ENCODE measurements around the gene PCDHGA1.

PCDHGA1 gene

DNA sequence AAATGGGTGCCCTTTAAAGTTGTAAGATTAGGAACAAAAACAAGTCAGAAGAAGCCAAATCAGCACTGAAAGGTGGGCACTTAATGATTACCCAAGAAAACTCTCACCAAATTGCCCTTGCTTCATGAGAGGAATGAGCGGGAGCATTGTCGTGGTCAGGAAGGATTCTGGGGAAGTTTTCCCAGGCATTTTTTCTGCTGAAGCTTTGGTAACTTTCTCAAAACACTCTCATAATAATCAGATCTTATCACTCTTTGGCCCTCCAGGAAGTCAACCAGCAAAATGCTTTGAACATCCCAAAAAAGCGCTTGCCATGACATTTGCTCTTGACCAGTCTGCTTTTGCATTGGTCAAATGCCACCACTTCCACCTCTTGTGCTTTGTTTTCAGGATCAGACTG lies 135.0 kb downstream of the PCDHGA1 start:
- DNase-seq, result no peak

DNA sequence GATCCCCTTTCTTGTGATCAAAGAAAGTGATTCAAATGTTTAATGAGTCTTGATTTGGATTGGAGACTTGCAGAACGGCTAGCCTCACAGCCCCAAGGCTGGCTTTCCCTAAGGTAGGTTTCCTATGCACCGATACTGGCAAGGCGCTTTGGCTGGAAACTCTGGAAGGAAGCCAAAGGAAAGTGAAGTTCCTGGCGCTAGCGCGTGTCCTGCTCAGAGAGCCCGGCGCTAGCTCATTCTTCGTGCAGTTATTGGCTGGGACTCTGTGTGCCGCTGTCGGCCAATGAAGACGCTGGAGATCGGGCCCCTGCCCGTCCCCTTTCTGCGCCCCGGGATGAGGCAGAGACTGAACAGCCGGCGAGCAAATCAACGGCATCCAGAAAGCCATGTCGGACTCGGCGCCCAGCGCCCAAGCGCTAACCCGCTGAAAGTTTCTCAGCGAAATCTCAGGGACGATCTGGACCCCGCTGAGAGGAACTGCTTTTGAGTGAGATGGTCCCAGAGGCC lies 145.4 kb downstream of the PCDHGA1 start, which contains the start of gene PCDHGC3:
PCDHGC3 (plus strand) TSS at position 342 of the 507 bp plus-strand sequence; CDS start at position 493, 151 bp downstream.
- peak; percentile 84 for DNase-seq

DNA sequence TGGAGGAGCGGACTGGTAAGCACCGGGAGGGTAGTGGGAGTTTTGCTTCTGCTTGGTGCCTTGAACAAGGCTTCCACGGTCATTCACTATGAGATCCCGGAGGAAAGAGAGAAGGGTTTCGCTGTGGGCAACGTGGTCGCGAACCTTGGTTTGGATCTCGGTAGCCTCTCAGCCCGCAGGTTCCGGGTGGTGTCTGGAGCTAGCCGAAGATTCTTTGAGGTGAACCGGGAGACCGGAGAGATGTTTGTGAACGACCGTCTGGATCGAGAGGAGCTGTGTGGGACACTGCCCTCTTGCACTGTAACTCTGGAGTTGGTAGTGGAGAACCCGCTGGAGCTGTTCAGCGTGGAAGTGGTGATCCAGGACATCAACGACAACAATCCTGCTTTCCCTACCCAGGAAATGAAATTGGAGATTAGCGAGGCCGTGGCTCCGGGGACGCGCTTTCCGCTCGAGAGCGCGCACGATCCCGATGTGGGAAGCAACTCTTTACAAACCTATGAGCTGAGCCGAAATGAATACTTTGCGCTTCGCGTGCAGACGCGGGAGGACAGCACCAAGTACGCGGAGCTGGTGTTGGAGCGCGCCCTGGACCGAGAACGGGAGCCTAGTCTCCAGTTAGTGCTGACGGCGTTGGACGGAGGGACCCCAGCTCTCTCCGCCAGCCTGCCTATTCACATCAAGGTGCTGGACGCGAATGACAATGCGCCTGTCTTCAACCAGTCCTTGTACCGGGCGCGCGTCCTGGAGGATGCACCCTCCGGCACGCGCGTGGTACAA lies 146.0 kb downstream of the PCDHGA1 start:
- DNase-seq, result no peak

DNA sequence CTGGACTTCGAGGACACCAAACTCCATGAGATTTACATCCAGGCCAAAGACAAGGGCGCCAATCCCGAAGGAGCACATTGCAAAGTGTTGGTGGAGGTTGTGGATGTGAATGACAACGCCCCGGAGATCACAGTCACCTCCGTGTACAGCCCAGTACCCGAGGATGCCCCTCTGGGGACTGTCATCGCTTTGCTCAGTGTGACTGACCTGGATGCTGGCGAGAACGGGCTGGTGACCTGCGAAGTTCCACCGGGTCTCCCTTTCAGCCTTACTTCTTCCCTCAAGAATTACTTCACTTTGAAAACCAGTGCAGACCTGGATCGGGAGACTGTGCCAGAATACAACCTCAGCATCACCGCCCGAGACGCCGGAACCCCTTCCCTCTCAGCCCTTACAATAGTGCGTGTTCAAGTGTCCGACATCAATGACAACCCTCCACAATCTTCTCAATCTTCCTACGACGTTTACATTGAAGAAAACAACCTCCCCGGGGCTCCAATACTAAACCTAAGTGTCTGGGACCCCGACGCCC lies 146.8 kb downstream of the PCDHGA1 start:
- DNase-seq, result no peak

DNA sequence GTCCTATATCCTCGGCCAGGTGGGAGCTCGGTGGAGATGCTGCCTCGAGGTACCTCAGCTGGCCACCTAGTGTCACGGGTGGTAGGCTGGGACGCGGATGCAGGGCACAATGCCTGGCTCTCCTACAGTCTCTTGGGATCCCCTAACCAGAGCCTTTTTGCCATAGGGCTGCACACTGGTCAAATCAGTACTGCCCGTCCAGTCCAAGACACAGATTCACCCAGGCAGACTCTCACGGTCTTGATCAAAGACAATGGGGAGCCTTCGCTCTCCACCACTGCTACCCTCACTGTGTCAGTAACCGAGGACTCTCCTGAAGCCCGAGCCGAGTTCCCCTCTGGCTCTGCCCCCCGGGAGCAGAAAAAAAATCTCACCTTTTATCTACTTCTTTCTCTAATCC lies 147.5 kb downstream of the PCDHGA1 start:
- DNase-seq, result no peak

DNA sequence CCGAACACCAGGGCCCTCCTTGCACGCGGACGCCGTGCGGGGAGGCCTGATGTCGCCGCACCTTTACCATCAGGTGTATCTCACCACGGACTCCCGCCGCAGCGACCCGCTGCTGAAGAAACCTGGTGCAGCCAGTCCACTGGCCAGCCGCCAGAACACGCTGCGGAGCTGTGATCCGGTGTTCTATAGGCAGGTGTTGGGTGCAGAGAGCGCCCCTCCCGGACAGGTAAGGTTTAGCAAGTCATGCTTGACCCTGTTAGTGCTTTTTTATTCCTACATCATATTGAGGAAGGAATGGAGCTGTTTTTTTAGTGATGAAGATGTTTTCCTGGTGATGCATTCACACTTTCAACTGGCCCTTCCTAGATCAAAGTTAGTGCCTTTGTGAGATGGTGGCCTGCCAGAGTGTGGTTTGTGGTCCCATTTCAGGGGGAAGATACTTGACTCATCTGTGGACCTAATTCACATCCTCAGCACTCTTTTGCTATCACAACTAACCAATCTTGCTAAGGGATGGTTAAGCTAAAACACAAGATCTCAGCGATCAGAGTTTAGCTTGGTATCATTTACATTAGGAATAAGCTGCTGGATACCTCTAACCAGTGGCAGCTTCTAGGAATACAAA lies 148.1 kb downstream of the PCDHGA1 start:
- DNase-seq, result no peak

DNA sequence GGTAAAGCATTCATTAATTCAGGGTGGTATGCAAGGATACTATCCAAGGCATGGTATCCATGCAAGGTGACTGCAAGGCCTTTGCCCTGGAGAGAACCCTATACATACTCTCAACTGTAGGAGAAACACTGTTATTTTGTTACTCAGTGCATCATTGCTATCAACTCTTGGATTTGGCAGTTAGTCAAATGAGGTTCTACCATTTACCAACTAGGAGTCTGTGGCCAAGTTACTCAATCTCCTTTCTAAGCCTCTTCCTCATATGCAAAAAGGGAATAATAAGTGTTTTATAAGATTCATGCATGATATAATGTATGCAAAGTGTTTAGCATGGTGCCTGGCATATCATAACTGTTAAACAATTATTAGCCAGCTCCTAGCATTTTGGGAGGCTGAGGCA lies 149.5 kb downstream of the PCDHGA1 start:
- DNase-seq, result no peak

DNA sequence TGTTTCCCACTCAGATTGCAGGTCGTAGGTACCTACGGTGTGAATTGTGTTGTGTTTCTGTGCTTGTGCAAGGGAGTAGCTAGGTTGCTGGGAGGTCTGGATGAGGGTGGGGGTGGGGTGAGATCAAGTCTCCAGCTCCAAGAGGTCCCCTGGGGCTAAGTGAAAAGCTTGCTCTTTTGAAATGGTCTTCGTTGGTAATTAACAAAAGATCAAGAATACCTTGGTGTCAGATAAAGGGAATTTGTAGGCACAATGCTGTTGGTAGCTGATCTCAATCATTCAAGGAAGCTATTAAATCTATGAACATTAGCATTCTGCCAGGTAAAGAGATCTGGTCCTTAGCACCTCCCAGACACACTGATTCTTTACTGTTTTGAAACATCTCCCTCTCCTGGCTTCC lies 153.6 kb downstream of the PCDHGA1 start:
- no peak for DNase-seq

DNA sequence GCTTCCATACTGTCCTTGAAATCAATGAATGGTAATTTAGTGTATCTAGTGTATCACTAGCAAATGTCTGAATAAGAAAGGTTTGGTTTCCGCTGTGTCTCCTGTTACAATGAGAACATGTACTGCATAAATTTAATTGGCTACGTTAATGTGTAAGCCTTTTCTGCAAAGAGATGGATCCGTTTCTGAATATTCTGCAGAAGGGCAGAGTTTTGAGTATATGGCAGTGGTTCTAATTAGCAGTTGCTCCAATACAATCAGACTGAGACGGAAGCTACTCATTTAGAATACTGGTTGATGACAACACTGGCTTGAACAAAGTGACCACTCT lies 154.0 kb downstream of the PCDHGA1 start:
- no peak for DNase-seq

DNA sequence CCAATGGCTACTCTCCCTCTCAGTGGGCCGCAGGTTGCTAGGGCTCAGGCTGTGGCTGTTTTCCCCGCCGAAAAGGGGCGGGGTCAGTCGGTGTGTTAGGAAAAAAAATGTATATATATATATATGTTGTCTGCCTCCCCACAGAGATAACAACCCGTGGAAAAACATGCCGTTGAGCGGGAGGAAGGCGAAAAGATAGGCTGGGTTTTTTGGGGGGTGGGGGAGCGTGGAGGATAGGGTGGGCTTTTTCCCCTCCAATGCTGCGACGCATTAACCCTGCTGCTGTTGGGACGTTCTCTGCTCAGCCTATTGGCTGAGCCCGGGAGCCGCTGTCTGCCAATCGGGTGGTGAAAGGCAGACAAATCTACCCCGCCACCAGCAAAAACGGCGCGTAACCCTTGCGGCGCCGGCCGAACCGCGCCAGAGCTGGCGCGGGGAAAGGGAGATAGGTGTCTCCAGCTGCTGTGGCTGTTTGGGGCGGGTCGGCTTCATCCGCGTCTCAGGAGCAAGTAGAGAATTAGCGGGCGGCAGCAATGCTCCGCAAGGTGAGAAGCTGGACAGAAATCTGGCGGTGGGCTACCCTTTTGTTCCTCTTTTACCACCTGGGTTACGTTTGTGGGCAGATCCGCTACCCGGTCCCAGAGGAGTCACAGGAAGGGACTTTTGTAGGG lies 154.5 kb downstream of the PCDHGA1 start, which contains the start of gene PCDHGC4:
PCDHGC4 (plus strand) TSS at position 390 of the 671 bp plus-strand sequence; CDS start at position 534, 144 bp downstream.
- DNase-seq, result no peak

DNA sequence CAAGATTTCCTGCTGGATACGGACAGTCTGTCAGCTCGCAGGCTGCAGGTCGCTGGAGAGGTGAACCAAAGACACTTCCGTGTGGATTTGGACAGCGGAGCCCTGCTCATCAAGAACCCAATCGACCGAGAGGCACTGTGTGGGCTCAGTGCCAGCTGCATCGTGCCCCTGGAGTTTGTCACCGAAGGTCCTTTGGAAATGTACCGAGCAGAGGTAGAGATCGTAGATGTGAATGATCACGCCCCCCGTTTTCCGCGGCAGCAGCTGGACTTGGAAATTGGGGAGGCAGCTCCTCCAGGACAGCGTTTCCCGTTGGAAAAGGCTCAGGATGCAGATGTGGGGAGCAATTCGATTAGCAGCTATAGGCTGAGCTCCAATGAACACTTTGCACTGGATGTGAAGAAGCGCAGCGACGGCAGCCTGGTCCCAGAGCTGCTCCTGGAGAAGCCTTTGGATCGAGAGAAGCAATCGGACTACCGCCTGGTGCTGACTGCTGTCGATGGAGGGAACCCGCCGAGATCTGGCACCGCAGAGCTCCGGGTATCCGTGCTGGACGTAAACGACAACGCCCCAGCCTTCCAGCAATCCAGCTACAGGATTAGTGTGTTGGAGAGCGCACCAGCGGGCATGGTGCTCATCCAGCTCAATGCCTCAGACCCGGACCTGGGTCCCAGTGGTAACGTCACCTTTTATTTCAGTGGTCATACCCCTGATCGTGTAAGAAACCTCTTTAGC lies 155.2 kb downstream of the PCDHGA1 start:
- no peak for DNase-seq

DNA sequence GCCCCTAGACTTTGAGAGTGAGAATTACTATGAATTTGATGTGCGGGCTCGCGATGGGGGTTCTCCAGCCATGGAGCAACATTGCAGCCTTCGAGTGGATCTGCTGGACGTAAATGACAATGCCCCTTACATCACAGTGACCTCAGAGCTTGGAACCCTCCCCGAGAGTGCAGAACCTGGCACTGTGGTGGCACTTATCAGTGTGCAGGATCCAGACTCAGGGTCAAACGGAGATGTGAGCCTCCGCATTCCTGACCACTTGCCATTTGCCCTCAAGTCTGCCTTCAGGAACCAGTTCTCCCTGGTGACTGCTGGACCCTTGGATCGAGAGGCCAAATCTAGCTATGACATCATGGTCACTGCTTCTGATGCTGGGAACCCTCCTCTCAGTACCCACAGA lies 155.8 kb downstream of the PCDHGA1 start:
- DNase-seq, result no peak

DNA sequence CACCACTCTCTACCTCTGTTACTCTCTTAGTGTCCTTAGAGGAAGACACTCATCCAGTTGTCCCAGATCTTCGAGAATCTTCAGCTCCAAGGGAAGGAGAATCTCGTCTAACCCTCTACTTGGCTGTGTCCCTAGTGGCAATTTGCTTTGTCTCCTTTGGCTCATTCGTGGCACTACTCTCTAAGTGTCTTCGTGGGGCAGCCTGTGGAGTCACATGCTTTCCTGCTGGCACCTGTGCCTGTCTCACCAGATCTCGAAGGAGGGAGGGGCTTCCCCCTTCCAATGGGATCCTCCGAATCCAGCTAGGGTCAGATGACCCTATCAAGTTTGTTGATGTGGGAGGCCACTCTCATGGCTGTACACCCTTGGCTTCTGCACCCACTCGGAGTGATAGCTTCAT lies 156.8 kb downstream of the PCDHGA1 start:
- DNase-seq, result no peak

DNA sequence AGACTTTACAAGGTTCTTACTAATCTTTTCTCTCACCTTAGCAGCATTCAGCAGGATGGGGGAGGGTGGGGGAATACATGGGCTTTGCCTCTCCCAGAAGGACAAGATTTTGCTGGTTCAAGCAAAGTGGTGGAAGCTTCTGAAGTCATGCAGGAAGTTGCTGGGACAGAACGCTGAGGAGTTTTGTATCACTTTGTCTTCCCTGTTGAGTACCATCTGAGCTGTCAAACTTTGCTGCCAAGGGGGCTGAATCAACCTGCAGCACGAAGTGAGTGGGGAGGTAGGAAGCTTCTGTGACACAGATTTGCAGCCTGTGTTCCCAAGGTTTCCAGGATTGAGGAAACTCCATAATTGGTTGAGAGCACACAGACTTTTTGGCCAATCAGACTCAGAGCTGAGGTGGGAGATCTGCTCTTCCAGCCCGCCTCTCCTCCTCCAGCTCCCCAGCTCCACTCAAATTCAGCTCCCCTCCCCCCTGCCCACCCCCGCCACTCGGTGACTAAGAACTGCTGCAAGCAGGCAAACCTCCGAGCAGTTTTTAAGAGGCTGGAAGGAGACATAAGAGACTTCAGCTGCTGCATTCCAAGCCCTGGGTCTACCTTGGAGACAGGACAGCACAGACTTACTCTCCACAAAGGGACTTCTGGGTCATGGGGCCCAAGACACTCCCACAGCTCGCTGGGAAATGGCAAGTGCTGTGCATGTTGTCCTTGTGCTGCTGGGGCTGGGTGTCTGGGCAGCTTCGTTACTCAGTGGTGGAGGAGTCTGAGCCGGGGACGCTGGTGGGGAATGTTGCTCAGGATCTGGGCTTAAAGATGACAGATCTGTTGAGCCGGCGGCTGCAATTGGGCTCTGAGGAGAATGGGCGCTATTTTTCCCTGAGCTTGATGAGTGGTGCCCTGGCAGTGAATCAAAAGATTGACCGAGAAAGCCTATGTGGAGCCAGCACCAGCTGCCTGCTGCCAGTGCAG lies 158.6 kb downstream of the PCDHGA1 start, which contains the start of gene PCDHGC5:
PCDHGC5 (plus strand) TSS at position 491 of the 971 bp plus-strand sequence; CDS start at position 651, 160 bp downstream.
- DNase-seq, result no peak

DNA sequence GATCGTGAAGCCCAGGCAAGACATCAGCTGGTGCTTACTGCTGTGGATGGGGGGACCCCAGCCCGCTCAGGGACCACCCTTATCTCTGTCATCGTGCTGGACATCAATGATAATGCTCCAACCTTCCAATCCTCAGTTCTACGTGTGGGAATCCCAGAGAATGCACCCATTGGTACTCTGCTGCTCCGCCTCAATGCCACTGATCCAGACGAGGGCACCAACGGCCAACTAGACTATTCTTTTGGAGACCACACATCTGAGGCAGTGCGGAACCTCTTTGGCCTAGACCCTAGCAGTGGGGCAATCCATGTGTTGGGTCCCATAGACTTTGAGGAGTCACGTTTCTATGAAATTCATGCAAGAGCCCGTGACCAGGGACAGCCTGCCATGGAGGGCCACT lies 159.5 kb downstream of the PCDHGA1 start:
- DNase-seq, result no peak

DNA sequence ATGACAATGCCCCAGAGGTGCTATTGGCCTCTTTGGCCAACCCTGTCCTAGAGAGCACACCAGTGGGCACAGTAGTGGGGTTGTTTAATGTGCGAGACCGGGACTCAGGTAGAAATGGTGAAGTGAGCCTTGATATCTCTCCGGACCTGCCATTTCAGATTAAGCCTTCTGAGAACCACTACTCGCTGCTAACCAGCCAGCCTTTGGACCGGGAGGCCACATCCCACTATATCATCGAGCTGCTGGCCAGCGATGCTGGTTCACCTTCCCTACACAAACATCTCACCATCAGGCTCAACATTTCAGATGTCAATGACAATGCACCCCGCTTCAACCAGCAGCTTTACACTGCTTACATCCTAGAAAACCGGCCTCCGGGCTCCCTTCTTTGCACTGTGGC lies 160.0 kb downstream of the PCDHGA1 start:
- DNase-seq, result no peak

DNA sequence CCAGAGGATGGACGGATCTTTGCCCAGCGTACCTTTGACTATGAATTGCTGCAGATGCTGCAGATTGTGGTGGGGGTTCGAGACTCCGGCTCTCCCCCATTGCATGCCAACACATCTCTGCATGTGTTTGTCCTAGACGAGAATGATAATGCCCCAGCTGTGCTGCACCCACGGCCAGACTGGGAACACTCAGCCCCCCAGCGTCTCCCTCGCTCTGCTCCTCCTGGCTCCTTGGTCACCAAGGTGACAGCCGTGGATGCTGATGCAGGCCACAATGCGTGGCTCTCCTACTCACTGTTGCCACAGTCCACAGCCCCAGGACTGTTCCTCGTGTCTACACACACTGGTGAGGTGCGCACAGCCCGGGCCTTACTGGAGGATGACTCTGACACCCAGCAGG lies 160.5 kb downstream of the PCDHGA1 start:
- no peak for DNase-seq

DNA sequence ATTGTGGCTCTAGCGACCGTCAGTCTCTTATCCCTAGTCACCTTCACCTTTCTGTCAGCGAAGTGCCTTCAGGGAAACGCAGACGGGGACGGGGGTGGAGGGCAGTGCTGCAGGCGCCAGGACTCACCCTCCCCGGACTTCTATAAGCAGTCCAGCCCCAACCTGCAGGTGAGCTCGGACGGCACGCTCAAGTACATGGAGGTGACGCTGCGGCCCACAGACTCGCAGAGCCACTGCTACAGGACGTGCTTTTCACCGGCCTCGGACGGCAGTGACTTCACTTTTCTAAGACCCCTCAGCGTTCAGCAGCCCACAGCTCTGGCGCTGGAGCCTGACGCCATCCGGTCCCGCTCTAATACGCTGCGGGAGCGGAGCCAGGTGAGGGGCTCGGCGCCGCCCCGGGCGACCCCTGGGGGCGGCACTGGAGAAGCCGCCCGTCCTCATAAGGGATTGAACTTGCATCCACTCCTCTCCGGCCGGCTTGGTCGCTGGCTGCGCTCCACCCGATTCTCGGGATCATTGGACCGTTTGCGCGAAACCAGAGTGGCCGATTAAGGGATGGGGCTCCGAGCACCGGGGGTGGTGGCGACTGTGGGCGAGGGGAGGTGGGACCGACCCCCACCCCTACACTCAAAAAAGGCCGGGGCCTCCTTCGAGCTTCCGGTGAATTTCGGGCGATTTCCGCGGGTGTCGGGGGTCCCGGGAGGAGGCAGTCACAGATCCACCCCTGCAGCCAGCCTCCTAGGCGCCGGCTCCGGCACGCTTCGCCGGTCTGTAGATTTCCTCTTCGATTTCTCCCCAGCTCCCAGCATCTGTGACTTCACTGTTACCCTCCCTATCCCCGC lies 161.2 kb downstream of the PCDHGA1 start:
- no peak for DNase-seq

DNA sequence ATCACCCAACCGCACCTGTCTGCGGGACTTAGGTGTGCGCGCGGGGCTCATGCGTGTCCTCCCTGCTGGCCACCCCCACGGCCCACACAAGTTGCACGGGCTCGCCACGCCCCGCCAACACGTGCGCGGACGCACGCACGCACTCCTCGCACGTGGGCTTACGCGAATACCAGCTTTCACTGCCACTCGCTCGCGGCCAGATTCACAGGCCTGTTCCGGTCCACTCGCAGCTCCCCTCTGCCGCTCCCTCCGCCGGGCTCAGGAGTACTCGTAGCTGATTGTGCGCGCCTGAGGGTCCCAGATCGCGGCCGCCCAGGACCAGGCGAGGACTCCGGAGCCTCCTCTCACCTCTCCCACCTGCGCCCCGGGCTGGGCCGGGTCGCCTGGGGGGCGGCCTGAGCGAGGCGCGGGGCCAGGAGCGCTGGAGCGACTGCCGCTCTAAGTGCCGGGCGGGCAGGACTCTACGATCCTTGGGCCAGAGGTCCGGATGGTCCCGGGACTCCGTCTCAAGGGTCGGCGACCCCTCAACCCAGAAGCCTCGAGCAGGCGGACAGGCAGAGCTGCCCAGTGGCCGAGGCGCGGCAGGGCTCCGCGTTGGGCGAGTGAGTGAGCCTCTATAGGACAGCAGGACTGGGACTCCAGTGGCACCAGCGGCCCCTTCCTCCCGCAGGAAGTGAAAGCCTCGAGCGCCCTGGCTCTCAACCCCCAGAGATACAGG lies 162.0 kb downstream of the PCDHGA1 start:
- no peak for DNase-seq

Data from NCI-H1694 treated with DMSO at 0.1 percent for 48 hours (cell line).